GM12878 (cell line): ENCODE measurements around the gene LRRC2. TPM values are rescaled to one million over a fixed set of nuclear protein-coding genes. Genes with fewer than 3 reads are reported as not detected.
A peak's percentile ranks its signal among the peaks of the same experiment; 100 is the strongest.

Experiments used
- ATAC-seq: fragments of 200-7000 bp; cut with Tn5 transposase; 3 replicates; pipeline ENCODE4 v1.9.1; 2020; ENCODE audit warnings: mild to moderate bottlenecking, moderate library complexity
- BruUV-seq: library from RNA; stranded (reverse); fragments of 400-500 nt; replicated peaks from 2 replicates; lab custom pipeline; 2021; lab: Mats Ljungman, UMichigan
- CTCF ChIA-PET: fragments of 300-600 bp; sonication (Branson Sonifier 250); formaldehyde crosslinking; extraction: SDS; loops from one replicate; lab custom pipeline; 2021; ENCODE audit warnings: inconsistent platforms; lab: Yijun Ruan, JAX
- POLR2A ChIA-PET: fragments of 350-600 bp; formaldehyde crosslinking; extraction: SDS; loops from one replicate; lab custom pipeline; 2021; ENCODE audit warnings: inconsistent platforms; lab: Charles Lee
- RAD21 ChIA-PET: fragments of 300-600 bp; sonication (Branson Sonifier 250); formaldehyde crosslinking; loops from one replicate; lab custom pipeline; 2023; ENCODE audit warnings: antibody characterized with exemption; ENCODE audit not compliant: unreplicated experiment; lab: Charles Lee
- SMC1A ChIA-PET: fragments of 300-600 bp; sonication (Branson Sonifier 250); formaldehyde crosslinking; loops from one replicate; lab custom pipeline; 2023; ENCODE audit not compliant: unreplicated experiment, uncharacterized antibody; lab: Charles Lee
- DNase-seq: peaks from one replicate; pipeline ENCODE4 v3.0.0-alpha.2; 2011; ENCODE audit warnings: low read depth, low spot score
- FAIRE-seq: peaks from 3 replicates; lab custom pipeline; 2011; peaks lifted over from hg19 to GRCh38; lab: Jason Lieb, UNC
- H2AFZ ChIP-seq: 2 replicates; pipeline ENCODE4 v1.6.0; 2011; ENCODE audit warnings: low read depth, low read length, control low read depth; ENCODE audit not compliant: control insufficient read depth
- H3K27ac ChIP-seq: 2 replicates; pipeline ENCODE4 v1.5.1; 2011; ENCODE audit warnings: control low read depth; ENCODE audit not compliant: control insufficient read depth, insufficient read depth
- H3K27me3 ChIP-seq, 2 experiments: replicated peaks in 1 of 2; 2 replicates each; pipeline versions ENCODE4 v1.6.0 to v1.6.1; 2011; ENCODE audit warnings: low read length in 1 of 2; ENCODE audit not compliant: control insufficient read depth in 2 of 2, insufficient read depth in 2 of 2
- H3K36me3 ChIP-seq, 2 experiments: 2 replicates each; pipeline ENCODE4 v1.5.1; 2011; ENCODE audit warnings: low read length in 1 of 2; ENCODE audit not compliant: control insufficient read depth in 2 of 2, insufficient read depth in 2 of 2
- H3K4me1 ChIP-seq: 2 replicates; pipeline ENCODE4 v1.6.1; 2011; ENCODE audit warnings: mild to moderate bottlenecking, low read length, moderate library complexity, mixed read lengths; ENCODE audit not compliant: control insufficient read depth, insufficient read depth
- H3K4me2 ChIP-seq: 2 replicates; pipeline ENCODE4 v1.6.0; 2011; ENCODE audit warnings: control low read depth; ENCODE audit not compliant: control insufficient read depth, insufficient read depth
- H3K4me3 ChIP-seq: fragments of 200-600 bp; sonication (generic); 2 replicates; pipeline ENCODE4 v1.5.1; 2016
- H3K79me2 ChIP-seq: 2 replicates; pipeline ENCODE4 v1.6.0; 2011; ENCODE audit warnings: low read length; ENCODE audit not compliant: control insufficient read depth, insufficient read depth
- H3K9ac ChIP-seq: 2 replicates; pipeline ENCODE4 v1.8.0; 2011; ENCODE audit warnings: low read length, control low read depth, mixed read lengths; ENCODE audit not compliant: control insufficient read depth, insufficient read depth
- H3K9me3 ChIP-seq: replicated peaks from 3 replicates; pipeline ENCODE4 v1.5.1; 2011; ENCODE audit warnings: mild to moderate bottlenecking, low read length; ENCODE audit not compliant: control insufficient read depth, insufficient read depth
- H4K20me1 ChIP-seq: 2 replicates; pipeline ENCODE4 v1.6.0; 2011; ENCODE audit not compliant: control insufficient read depth, insufficient read depth
- FOXK2 ChIP-seq: fragments of 450-650 bp; IDR thresholded peaks from 2 replicates; pipeline ENCODE4 v1.6.1; 2017; ENCODE audit warnings: mild to moderate bottlenecking, moderate library complexity
- IKZF1 ChIP-seq: fragments of 450-650 bp; conservative IDR thresholded peaks from 2 replicates; pipeline ENCODE4 v1.6.1; 2017; ENCODE audit warnings: antibody characterized with exemption, mild to moderate bottlenecking
- IRF4 ChIP-seq: IDR thresholded peaks from 2 replicates; pipeline ENCODE4 v1.6.1; 2011; ENCODE audit warnings: low read depth, low read length
- MTA2 ChIP-seq: fragments of 450-650 bp; IDR thresholded peaks from 2 replicates; pipeline ENCODE4 v1.6.1; 2016; ENCODE audit warnings: low read depth, mild to moderate bottlenecking, moderate library complexity
- MXI1 ChIP-seq: fragments of 150-350 bp; IDR thresholded peaks from 2 replicates; pipeline ENCODE4 v1.6.1; 2011; ENCODE audit warnings: low read depth, mild to moderate bottlenecking, inconsistent platforms, low read length, improper control_type of control experiment
- NR2C2 ChIP-seq: IDR thresholded peaks from 2 replicates; pipeline ENCODE4 v1.6.1; 2011; ENCODE audit warnings: borderline replicate concordance, low read depth; ENCODE audit not compliant: control insufficient read depth, insufficient read length
- POLR2AphosphoS2 ChIP-seq: IDR thresholded peaks from 2 replicates; pipeline ENCODE4 v1.6.1; 2011; ENCODE audit warnings: low read depth, mild to moderate bottlenecking, low read length, improper control_type of control experiment, moderate library complexity
- POLR2AphosphoS5 ChIP-seq: IDR thresholded peaks from 2 replicates; pipeline ENCODE4 v1.6.1; 2011; ENCODE audit warnings: mild to moderate bottlenecking, low read length, inconsistent platforms
- RAD51 ChIP-seq: fragments of 450-650 bp; IDR thresholded peaks from 2 replicates; pipeline ENCODE4 v1.6.1; 2016; ENCODE audit warnings: moderate library complexity, mild to moderate bottlenecking, inconsistent platforms
- RBBP5 ChIP-seq: fragments of 200-600 bp; sonication (generic); conservative IDR thresholded peaks from 2 replicates; pipeline ENCODE4 v1.6.1; 2016
- RCOR1 ChIP-seq: conservative IDR thresholded peaks from 2 replicates; pipeline ENCODE4 v1.6.1; 2012; ENCODE audit warnings: low read depth, low read length, improper control_type of control experiment
- RELA ChIP-seq: fragments of 450-650 bp; IDR thresholded peaks from 2 replicates; pipeline ENCODE4 v1.8.0; 2014; ENCODE audit warnings: borderline replicate concordance; ENCODE audit not compliant: partially characterized antibody
- SMAD5 ChIP-seq: IDR thresholded peaks from 2 replicates; pipeline ENCODE4 v1.6.1; 2016; ENCODE audit warnings: antibody characterized with exemption, low read depth
- ZNF207 ChIP-seq: fragments of 450-650 bp; IDR thresholded peaks from 2 replicates; pipeline ENCODE4 v1.6.1; 2014; ENCODE audit warnings: antibody characterized with exemption, mild to moderate bottlenecking, borderline replicate concordance
- WGBS: methylation state at CpG from one replicate; pipeline ENCODE4 v1.1.6; 2016; ENCODE audit warnings: low lambda C conversion rate; ENCODE audit not compliant: insufficient replicate concordance, insufficient coverage; ENCODE audit errors: missing lambda C conversion rate; 5-methylcytosine and 5-hydroxymethylcytosine counted together
- in situ Hi-C: fragments of 300-500 bp; cut with MboI; formaldehyde crosslinking; loops from 9 replicates; pipeline ENCODE4 v1.14.3; 2018; ENCODE audit warnings: mixed read lengths
- intact Hi-C: fragments of 100-400 bp; cut with micrococcal nuclease; formaldehyde crosslinking; loops from one replicate; pipeline ENCODE4 v1.14.2; 2022; ENCODE audit not compliant: unreplicated experiment
- polyA plus RNA-seq, 11 experiments: library from polyadenylated mRNA; depleted of rRNA in 4 of 11; unstranded in 6 of 11; stranded (reverse) in 5 of 11; fragments of >200 nt; fragmentation: Nextera tagmentation in 4 of 11; fragmentation: Illumina TruSeq in 1 of 11; extraction: Ambion mirVana in 4 of 11; extraction: Trizol in 1 of 11; gene quantifications; 1 replicate in 1 of 11; 2 replicates in 10 of 11; pipeline versions ENCODE4 v1.2.1 to v1.2.3, GENCODE V29; 2011 to 2016; ENCODE audit warnings: inconsistent platforms in 2 of 11, missing spikeins in 2 of 11, low read depth in 1 of 11
- total RNA-seq, 4 experiments: library from RNA; depleted of rRNA in 3 of 4; stranded (reverse); fragments of >200 nt in 3 of 4; fragmentation: Illumina TruSeq in 1 of 4; extraction: Trizol in 1 of 4; gene quantifications; 2 replicates each; pipeline versions ENCODE4 v1.2.1 to v1.2.3, GENCODE V29; 2013 to 2021
- TF ChIP-seq, protein P1 (sequence below): fragments of 450-650 bp; IDR thresholded peaks from 2 replicates; pipeline ENCODE4 v1.6.1; 2016; ENCODE audit warnings: mild to moderate bottlenecking
- TF ChIP-seq, protein P2 (sequence below): IDR thresholded peaks from 2 replicates; pipeline ENCODE4 v1.6.1; 2011; ENCODE audit warnings: borderline replicate concordance, low read depth, mild to moderate bottlenecking, moderate library complexity, low read length; ENCODE audit not compliant: insufficient read depth, poor library complexity, severe bottlenecking
- TF ChIP-seq, protein P3 (sequence below): fragments of 450-650 bp; IDR thresholded peaks from 2 replicates; pipeline ENCODE4 v1.6.1; 2014; ENCODE audit warnings: mild to moderate bottlenecking
- TF ChIP-seq, protein P4 (sequence below): IDR thresholded peaks from 2 replicates; pipeline ENCODE4 v1.6.1; 2012; ENCODE audit warnings: low read depth, low read length, improper control_type of control experiment

LRRC2 gene
- total and polyA plus RNA-seq, 10 of the 15 experiments (the other 5 are each of a cell fraction or from before 2014, with no cell fraction given) = not detected

DNA sequence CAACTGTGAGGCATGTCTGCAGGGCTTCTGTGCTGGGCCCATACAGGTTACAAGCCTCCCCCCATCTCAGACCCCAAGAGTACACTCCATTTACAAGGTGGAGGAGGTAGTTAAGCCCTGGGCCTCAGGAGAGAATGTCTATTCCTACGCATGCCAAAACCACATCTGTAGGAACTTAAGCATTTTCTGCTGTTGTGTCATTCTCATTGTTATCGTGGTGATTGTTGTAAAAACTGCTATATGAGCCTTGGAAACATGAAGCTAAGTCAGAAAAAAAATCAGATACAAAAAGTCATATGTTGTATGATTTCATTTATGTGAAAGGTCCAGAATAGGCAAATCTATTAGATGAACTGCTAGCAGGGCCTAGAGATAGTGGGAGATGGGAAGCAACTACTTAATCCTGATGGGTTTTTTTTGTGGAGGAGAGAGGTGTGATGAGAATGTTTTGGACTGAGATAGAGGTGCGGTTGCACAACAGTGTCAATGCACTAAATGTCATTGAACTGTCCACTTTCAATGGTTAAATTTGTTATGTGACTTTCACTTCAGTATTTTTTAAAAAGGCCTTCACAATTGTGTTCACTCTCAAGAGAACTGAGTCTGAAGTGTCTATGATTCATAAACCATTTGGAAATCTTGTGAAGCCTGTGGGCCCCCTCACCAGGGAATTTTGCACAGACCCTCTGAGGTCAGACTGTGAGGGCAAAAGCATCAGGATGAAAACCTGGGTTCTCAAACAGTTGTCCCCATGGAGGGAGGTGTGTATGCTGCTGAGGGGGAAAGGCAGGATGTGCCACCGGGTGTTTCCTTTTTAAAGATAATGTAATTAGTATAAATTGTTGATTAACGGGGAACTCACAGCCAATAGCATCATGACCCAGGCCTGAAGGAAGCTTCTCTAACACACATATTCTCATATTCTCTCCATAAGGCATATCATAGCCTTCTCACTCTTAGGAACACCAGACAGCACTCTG lies 65.2 kb downstream of the LRRC2 start:
- peak overlapping the region; percentile 0; the same call in 1 of the 2 replicates for H3K9ac ChIP-seq
- no peak overlapping the region for H3K4me3 ChIP-seq
- DNase-seq = peak; percentile 38
- RAD21 ChIA-PET = no interaction called here
- POLR2A ChIA-PET = no interaction called here
- peaks cover 2% of the 10 kb centered on the region; the same call in 2 of the 3 replicates for H3K9me3 ChIP-seq
- H3K27ac ChIP-seq = no peak overlapping the region
- peak; percentile 77 for ATAC-seq
- H3K4me1 ChIP-seq = peaks cover 24% of the 10 kb centered on the region
- WGBS = 25% methylated on average over 5 of the region's 5 CpGs
- FAIRE-seq = peak; percentile 18
- peaks cover 0 to 3% of the 10 kb centered on the region in 2 experiments; a peak in 1 of 4 replicates for H3K27me3 ChIP-seq
- H2AFZ ChIP-seq = peak overlapping the region; percentile 43
- H3K36me3 ChIP-seq = no peaks in the 10 kb centered on the region
- H3K79me2 ChIP-seq = no peaks in the 10 kb centered on the region
- SMC1A ChIA-PET = interaction anchor here (1.0 to 1.6 kb wide), 3 partner anchors 12 to 128 kb away, joined by 3 to 7 read pairs (median 6); no protein-coding TSS in a partner anchor
- peak overlapping the region; percentile 63; the same call in 1 of the 2 replicates for H3K4me2 ChIP-seq
- BruUV-seq = no TSS peak
- in situ Hi-C loops = no loop called here
- CTCF ChIA-PET = interaction anchor here (0.8 to 6.0 kb wide), 6 partner anchors 8 to 128 kb away, joined by 3 to 36 read pairs (median 8); no protein-coding TSS in a partner anchor
- no peaks in the 10 kb centered on the region for H4K20me1 ChIP-seq
- intact Hi-C loops = loop anchor here (5.0 kb wide), 1 partner anchor 36 kb away; no protein-coding TSS in a partner anchor
- TF ChIP-seq RAD51 (no peak), IRF4 (0 out of 2 replicates have a peak, but pooled peaks have one; percentile 40), RCOR1 (no peak), FOXK2 (no peak), MXI1 (no peak), ZNF207 (no peak), POLR2AphosphoS2 (no peak), MTA2 (peak; percentile 60; the same call in 1 of the 2 replicates), SMAD5 (no peak), NR2C2 (no peak), RBBP5 (no peak), POLR2AphosphoS5 (no peak), IKZF1 (peak; percentile 42; the same call in 1 of the 2 replicates), RELA (no peak)
- TF ChIP-seq, protein P1, sequence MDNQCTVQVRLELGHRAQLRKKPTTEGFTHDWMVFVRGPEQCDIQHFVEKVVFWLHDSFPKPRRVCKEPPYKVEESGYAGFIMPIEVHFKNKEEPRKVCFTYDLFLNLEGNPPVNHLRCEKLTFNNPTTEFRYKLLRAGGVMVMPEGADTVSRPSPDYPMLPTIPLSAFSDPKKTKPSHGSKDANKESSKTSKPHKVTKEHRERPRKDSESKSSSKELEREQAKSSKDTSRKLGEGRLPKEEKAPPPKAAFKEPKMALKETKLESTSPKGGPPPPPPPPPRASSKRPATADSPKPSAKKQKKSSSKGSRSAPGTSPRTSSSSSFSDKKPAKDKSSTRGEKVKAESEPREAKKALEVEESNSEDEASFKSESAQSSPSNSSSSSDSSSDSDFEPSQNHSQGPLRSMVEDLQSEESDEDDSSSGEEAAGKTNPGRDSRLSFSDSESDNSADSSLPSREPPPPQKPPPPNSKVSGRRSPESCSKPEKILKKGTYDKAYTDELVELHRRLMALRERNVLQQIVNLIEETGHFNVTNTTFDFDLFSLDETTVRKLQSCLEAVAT = no peak
- TF ChIP-seq, protein P2, sequence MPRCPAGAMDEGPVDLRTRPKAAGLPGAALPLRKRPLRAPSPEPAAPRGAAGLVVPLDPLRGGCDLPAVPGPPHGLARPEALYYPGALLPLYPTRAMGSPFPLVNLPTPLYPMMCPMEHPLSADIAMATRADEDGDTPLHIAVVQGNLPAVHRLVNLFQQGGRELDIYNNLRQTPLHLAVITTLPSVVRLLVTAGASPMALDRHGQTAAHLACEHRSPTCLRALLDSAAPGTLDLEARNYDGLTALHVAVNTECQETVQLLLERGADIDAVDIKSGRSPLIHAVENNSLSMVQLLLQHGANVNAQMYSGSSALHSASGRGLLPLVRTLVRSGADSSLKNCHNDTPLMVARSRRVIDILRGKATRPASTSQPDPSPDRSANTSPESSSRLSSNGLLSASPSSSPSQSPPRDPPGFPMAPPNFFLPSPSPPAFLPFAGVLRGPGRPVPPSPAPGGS = no peak
- TF ChIP-seq, protein P3, sequence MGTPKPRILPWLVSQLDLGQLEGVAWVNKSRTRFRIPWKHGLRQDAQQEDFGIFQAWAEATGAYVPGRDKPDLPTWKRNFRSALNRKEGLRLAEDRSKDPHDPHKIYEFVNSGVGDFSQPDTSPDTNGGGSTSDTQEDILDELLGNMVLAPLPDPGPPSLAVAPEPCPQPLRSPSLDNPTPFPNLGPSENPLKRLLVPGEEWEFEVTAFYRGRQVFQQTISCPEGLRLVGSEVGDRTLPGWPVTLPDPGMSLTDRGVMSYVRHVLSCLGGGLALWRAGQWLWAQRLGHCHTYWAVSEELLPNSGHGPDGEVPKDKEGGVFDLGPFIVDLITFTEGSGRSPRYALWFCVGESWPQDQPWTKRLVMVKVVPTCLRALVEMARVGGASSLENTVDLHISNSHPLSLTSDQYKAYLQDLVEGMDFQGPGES = no peak
- TF ChIP-seq, protein P4, sequence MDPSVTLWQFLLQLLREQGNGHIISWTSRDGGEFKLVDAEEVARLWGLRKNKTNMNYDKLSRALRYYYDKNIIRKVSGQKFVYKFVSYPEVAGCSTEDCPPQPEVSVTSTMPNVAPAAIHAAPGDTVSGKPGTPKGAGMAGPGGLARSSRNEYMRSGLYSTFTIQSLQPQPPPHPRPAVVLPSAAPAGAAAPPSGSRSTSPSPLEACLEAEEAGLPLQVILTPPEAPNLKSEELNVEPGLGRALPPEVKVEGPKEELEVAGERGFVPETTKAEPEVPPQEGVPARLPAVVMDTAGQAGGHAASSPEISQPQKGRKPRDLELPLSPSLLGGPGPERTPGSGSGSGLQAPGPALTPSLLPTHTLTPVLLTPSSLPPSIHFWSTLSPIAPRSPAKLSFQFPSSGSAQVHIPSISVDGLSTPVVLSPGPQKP = no peak
